ENCODE results near the gene NDUFC2. TPM values are rescaled to one million over a fixed set of nuclear protein-coding genes. Genes with fewer than 3 reads are reported as not detected.
A peak's percentile ranks its signal among the peaks of the same experiment; 100 is the strongest.
"Not testable (repeated sequence)": the region's sequence is repeated elsewhere in the genome, so short reads cannot be mapped to it uniquely, and the experiment has no call there.

The NDUFC2 gene
- total and polyA plus RNA-seq, 7 experiments from 2014 or later, result 43.4 to 189 (median 72.9) TPM

DNA sequence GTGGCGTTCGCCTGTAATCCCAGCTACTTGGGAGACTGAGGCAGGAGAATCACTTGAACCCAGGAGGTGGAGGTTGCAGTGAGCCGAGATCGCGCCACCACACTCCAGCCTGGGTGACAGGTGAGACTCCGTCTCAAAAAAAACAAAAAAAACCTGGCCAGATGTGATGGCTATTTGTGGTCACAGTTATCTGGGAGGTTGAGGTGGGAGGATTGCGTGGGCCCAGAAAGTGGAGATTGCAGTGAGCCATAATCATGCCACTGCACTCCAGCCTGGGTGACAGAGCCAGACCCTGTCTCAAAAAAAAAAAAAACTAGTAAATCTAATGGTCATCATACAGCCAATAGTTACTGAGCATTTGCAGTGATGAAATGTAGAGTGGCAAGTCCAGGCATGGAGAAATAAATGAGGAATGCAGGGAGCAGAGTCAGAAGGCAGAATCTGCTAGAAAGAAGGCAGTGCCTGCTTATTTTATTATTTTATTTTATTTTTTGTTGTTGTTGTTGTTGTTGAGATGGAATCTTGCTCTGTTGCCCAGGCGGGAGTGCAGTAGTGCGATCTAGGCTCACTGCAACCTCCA lies 19.8 kb downstream of the NDUFC2 start:
- ATAC-seq; H3K9me3 Mint-ChIP-seq; H3K36me3 ChIP-seq (ENCODE audit: control insufficient read depth in 2 of 3, insufficient read depth in 3 of 3, low read length in 3 of 3); H3K27ac ChIP-seq (ENCODE audit: low read depth, low read length); H3K4me3 ChIP-seq (ENCODE audit: low read length); CTCF ChIA-PET; intact Hi-C loops (cut with micrococcal nuclease); H3K27ac Mint-ChIP-seq; H3K27me3 Mint-ChIP-seq; POLR2A ChIA-PET; H3K27me3 ChIP-seq (ENCODE audit: control insufficient read depth in 2 of 2, insufficient read depth in 2 of 2, low read length in 2 of 2); H3K9me3 ChIP-seq (ENCODE audit: control insufficient read depth in 2 of 3, low read length in 3 of 3); H3K4me1 Mint-ChIP-seq; H3K4me1 ChIP-seq (ENCODE audit: control insufficient read depth in 2 of 2, insufficient read depth in 2 of 2, low read length in 2 of 2); H3K36me3 Mint-ChIP-seq; H3K4me3 Mint-ChIP-seq; DNase-seq: not testable (repeated sequence)

DNA sequence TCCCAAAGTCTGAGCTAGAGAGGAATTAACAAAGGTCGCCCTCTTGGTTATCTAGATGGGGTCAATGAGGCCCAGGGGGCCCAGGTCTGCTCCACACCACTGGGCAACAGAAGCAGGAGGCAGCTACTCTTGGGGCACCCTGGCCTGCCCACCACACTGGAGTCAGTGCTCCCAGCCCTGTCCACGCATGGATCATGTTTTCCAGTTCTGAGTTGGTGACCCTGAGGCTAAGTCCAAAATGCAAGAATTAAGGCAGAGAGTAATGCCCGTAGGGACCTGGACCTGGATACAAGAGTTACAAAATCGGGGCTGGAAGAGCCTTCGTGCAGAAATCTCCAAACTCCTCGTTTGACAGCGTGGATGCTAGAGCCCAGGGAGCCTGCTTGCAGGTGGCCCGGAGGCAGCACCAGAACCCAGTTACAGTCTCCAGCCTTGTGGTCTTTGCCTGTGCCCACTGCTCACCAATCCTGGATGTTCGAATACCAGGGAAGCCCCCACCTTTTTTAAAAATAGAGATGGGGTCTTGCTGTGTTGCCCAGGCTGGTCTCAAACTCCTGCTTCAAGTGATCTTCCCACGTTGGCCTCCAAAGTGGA lies 22.1 kb downstream of the NDUFC2 start:
- H3K27me3 ChIP-seq (ENCODE audit: control insufficient read depth in 2 of 2, insufficient read depth in 2 of 2, low read length in 2 of 2), result no peaks in the 10 kb centered on the region
- ChIA-PET POLR2A (no interaction called here), CTCF (no interaction called here)
- intact Hi-C loops (cut with micrococcal nuclease), result no loop called here
- no peaks in the 10 kb centered on the region for H3K4me1 Mint-ChIP-seq
- DNase-seq (no peak), ATAC-seq (no peak)
- no peak overlapping the region for H3K4me3 Mint-ChIP-seq
- H3K4me1 ChIP-seq (ENCODE audit: control insufficient read depth in 2 of 2, insufficient read depth in 2 of 2, low read length in 2 of 2), result no peaks in the 10 kb centered on the region
- no peak overlapping the region for H3K4me3 ChIP-seq (ENCODE audit: low read length)
- no peaks in the 10 kb centered on the region for H3K36me3 ChIP-seq (ENCODE audit: control insufficient read depth in 2 of 3, insufficient read depth in 3 of 3, low read length in 3 of 3)
- no peaks in the 10 kb centered on the region for H3K9me3 Mint-ChIP-seq
- no peak overlapping the region for H3K27ac Mint-ChIP-seq
- H3K27ac ChIP-seq (ENCODE audit: low read depth, low read length), result no peak overlapping the region
- no peaks in the 10 kb centered on the region for H3K9me3 ChIP-seq (ENCODE audit: control insufficient read depth in 2 of 3, low read length in 3 of 3)
- no peaks in the 10 kb centered on the region for H3K27me3 Mint-ChIP-seq
- peaks cover 0 to 2% (median 0%) of the 10 kb centered on the region in 5 donors for H3K36me3 Mint-ChIP-seq

DNA sequence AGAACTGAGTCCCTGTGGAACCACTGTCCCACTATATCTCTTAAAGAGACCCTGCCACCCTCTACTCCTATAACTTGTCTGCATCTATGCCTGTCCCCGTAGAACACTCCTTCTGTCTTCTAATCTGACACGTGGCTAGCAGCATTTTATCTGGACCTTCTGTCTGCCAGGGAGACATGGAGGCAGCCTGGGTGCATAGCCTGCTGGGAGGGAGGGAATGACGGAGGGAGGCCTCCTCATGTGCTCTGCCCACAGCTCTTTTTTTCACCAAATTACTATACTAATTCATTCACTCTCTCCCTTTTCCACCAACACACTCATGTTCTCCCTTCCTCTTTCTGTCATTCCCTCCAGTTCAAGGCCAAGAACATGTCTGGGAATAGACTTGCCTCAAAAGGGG lies 23.6 kb downstream of the NDUFC2 start:
- Mint-ChIP-seq H3K4me1 (peaks cover 0 to 3% (median 0%) of the 10 kb centered on the region in 7 donors), H3K9me3 (no peaks in the 10 kb centered on the region), H3K36me3 (peaks cover 0 to 2% (median 0%) of the 10 kb centered on the region in 5 donors), H3K4me3 (no peak overlapping the region), H3K27me3 (no peaks in the 10 kb centered on the region), H3K27ac (no peak overlapping the region)
- Histone ChIP-seq H3K27ac (ENCODE audit: low read depth, low read length) (no peak overlapping the region), H3K4me3 (ENCODE audit: low read length) (no peak overlapping the region), H3K4me1 (ENCODE audit: control insufficient read depth in 2 of 2, insufficient read depth in 2 of 2, low read length in 2 of 2) (no peaks in the 10 kb centered on the region), H3K9me3 (ENCODE audit: control insufficient read depth in 2 of 3, low read length in 3 of 3) (no peaks in the 10 kb centered on the region), H3K27me3 (ENCODE audit: control insufficient read depth in 2 of 2, insufficient read depth in 2 of 2, low read length in 2 of 2) (no peaks in the 10 kb centered on the region), H3K36me3 (ENCODE audit: control insufficient read depth in 2 of 3, insufficient read depth in 3 of 3, low read length in 3 of 3) (no peaks in the 10 kb centered on the region)
- intact Hi-C loops (cut with micrococcal nuclease), result no loop called here
- ATAC-seq (no peak), DNase-seq (no peak)
- CTCF ChIA-PET, result no interaction called here
- POLR2A ChIA-PET, result no interaction called here

DNA sequence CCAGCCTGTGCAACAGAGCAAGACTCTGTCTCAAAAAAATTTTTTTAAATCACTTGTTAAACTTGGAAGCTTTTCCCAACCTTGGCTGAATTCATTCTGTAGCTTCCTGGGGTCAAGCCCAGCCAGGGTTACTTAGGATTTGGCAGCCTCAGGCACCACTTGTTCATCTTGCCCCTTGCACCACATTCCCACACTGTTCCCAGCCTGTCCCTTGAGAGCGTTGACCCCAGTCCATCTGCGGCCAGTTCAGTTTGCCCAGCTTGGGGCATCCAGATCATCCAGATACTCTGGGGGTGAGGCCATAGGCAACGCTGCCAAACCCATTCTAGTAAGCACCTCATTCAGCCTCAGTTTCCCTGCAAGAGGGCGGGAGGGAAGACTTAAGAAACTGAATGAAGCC lies 24.7 kb downstream of the NDUFC2 start:
- Mint-ChIP-seq H3K9me3 (no peaks in the 10 kb centered on the region), H3K36me3 (peaks cover 0 to 2% (median 0%) of the 10 kb centered on the region in 5 donors), H3K27me3 (no peaks in the 10 kb centered on the region), H3K4me3 (no peak overlapping the region), H3K4me1 (peaks cover 0 to 10% (median 0%) of the 10 kb centered on the region in 7 donors), H3K27ac (peak overlapping the region in 1 of 9 donors; percentile 17)
- ChIA-PET CTCF (interaction anchor here (0.6 kb wide), 1 partner anchor 51 kb away, joined by 3 read pairs; no protein-coding TSS in a partner anchor), POLR2A (no interaction called here)
- Histone ChIP-seq H3K9me3 (ENCODE audit: control insufficient read depth in 2 of 3, low read length in 3 of 3) (no peaks in the 10 kb centered on the region), H3K4me3 (ENCODE audit: low read length) (no peak overlapping the region), H3K4me1 (ENCODE audit: control insufficient read depth in 2 of 2, insufficient read depth in 2 of 2, low read length in 2 of 2) (no peaks in the 10 kb centered on the region), H3K36me3 (ENCODE audit: control insufficient read depth in 2 of 3, insufficient read depth in 3 of 3, low read length in 3 of 3) (no peaks in the 10 kb centered on the region), H3K27ac (ENCODE audit: low read depth, low read length) (no peak overlapping the region), H3K27me3 (ENCODE audit: control insufficient read depth in 2 of 2, insufficient read depth in 2 of 2, low read length in 2 of 2) (no peaks in the 10 kb centered on the region)
- DNase-seq (no peak), ATAC-seq (no peak)
- intact Hi-C loops (cut with micrococcal nuclease), result no loop called here

DNA sequence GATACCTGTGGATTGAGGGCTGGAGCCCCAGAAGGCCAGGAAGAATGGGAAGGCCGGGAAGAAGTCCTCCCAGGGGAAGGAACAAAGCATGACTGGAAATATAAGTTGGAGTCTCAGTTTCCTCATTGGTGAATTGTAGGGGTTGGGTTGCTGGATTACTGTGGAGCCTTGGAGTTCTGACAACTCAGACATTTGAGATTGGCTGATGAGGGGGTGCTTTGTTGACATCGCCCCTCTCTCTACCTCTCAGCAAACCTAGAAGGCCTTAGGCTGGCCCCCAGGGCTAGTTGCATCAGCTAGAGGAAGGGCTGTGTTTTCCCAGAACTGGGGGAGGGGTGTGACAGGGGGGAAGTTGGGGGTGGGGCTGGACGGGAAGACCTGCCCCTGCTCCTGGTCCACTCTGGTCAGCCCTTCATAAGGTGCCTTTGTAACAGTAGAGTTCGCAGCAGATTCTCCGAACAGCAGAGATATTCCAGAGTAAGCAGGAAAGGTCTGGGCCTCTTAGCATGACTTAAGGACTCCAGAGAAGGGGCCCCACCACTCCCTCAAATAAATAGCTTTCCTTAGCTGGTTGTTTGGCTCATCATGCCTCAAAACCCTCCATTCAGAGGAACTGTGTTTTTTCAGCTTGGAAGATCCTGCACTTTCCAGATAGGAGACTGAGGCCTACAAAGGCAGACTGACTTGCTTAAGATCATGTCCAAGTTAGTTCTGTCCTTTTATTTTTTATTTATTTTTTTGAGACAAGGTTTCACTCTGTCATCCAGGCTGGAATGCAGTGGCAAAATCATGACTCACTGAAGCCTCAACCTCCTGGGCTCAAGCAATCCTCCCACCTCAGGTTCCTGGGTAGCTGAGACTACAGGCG lies 28.5 kb downstream of the NDUFC2 start:
- no peak for ATAC-seq
- no peak overlapping the region for H3K27ac Mint-ChIP-seq
- H3K4me1 ChIP-seq (ENCODE audit: control insufficient read depth in 2 of 2, insufficient read depth in 2 of 2, low read length in 2 of 2), result peaks cover 0 to 3% of the 10 kb centered on the region in 2 donors

DNA sequence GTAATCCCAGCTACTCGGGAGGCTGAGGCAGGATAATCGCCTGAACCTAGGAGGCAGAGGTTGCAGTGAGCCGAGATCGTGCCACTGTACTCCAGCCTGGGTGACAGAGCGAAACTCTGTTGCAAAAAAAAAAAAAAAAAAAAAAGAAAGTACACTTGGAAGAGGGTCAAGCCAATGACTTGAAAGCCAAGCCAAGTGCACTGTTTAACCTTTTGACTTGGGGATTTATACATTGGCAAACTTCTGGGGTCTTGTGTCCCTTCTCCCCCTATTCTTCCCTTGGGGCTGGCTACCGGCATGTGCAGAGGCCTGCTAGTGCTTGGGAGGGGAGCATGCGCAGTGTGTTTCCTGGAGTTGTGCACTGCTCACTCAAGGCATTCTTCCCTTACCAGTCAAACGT lies 30.3 kb downstream of the NDUFC2 start:
- no peaks in the 10 kb centered on the region for H3K9me3 Mint-ChIP-seq

More for the DNA sequence above, 28.5 kb downstream of the NDUFC2 start:
- Mint-ChIP-seq H3K4me3 (no peak overlapping the region), H3K4me1 (peaks cover 0 to 13% (median 2%) of the 10 kb centered on the region in 7 donors), H3K9me3 (no peaks in the 10 kb centered on the region), H3K27me3 (no peaks in the 10 kb centered on the region), H3K36me3 (peaks cover 0 to 2% (median 0%) of the 10 kb centered on the region in 5 donors)
- H3K27me3 ChIP-seq (ENCODE audit: control insufficient read depth in 2 of 2, insufficient read depth in 2 of 2, low read length in 2 of 2), result no peaks in the 10 kb centered on the region
- no peaks in the 10 kb centered on the region for H3K36me3 ChIP-seq (ENCODE audit: control insufficient read depth in 2 of 3, insufficient read depth in 3 of 3, low read length in 3 of 3)
- ChIA-PET CTCF (no interaction called here), POLR2A (no interaction called here)
- H3K9me3 ChIP-seq (ENCODE audit: control insufficient read depth in 2 of 3, low read length in 3 of 3), result no peaks in the 10 kb centered on the region
- intact Hi-C loops (cut with micrococcal nuclease), result no loop called here
- DNase-seq, result no peak
- no peak overlapping the region for H3K4me3 ChIP-seq (ENCODE audit: low read length)
- H3K27ac ChIP-seq (ENCODE audit: low read depth, low read length), result no peak overlapping the region

More for the DNA sequence above, 30.3 kb downstream of the NDUFC2 start:
- H3K36me3 ChIP-seq (ENCODE audit: control insufficient read depth in 2 of 3, insufficient read depth in 3 of 3, low read length in 3 of 3), result no peaks in the 10 kb centered on the region
- peaks cover 0 to 10% of the 10 kb centered on the region in 2 donors for H3K4me1 ChIP-seq (ENCODE audit: control insufficient read depth in 2 of 2, insufficient read depth in 2 of 2, low read length in 2 of 2)
- intact Hi-C loops (cut with micrococcal nuclease), result loop anchor here in 1 of 2 donors (5.0 kb wide), 1 partner anchor 1002 kb away; no protein-coding TSS in a partner anchor
- H3K27me3 Mint-ChIP-seq, result no peaks in the 10 kb centered on the region
- no peak for DNase-seq
- H3K4me1 Mint-ChIP-seq, result peaks cover 4 to 19% (median 9%) of the 10 kb centered on the region in 7 donors
- no peak overlapping the region for H3K4me3 ChIP-seq (ENCODE audit: low read length)
- ChIA-PET POLR2A (no interaction called here), CTCF (no interaction called here)
- no peaks in the 10 kb centered on the region for H3K9me3 ChIP-seq (ENCODE audit: control insufficient read depth in 2 of 3, low read length in 3 of 3)
- ATAC-seq, result no peak
- no peaks in the 10 kb centered on the region for H3K27me3 ChIP-seq (ENCODE audit: control insufficient read depth in 2 of 2, insufficient read depth in 2 of 2, low read length in 2 of 2)
- H3K4me3 Mint-ChIP-seq, result no peak overlapping the region
- no peak overlapping the region for H3K27ac ChIP-seq (ENCODE audit: low read depth, low read length)
- no peak overlapping the region for H3K27ac Mint-ChIP-seq
- peaks cover 0 to 2% (median 0%) of the 10 kb centered on the region in 5 donors for H3K36me3 Mint-ChIP-seq
